ENCODE data around the gene CEP95.

CEP95 gene

DNA sequence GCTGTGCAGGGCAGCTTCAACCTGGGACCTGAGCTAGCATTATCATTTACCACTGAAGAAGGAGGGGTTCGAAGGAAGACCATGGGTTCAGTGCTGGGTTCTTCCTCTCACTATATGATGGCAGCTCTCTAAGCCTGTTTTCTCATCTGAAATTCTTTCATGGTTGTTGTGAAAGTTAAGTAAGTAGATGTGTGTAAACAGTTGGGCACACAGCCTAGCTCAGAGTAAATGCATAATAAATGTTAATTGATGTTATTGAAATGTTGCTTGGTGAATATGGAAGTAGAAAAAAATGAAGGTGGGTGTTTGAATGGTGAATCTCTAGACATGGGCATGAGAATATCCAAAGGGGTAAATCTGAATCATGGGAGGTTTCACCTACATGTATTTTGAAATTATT lies 9.1 kb downstream of the CEP95 start:
- no peak for DNase-seq (ENCODE audit: low read depth in 2 of 3, low spot score in 1 of 3)

DNA sequence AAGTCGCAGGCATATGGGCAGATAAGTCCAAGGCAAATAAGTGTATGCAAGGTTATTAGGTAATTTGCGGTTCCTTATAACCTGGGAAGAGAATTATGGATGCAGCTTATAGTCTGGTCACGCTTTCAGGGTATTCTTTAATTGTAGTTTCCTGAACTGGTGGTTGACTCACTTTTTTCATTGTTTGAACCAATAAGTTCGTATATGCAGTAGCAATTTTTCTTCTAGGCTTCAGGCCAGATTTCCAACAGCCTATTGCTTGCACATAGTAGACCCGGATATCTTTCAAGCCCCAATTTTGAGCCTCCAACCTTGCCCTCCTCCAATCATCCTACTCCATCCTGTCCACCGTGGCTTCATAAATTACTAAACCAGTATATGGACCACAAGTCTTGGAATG lies 12.8 kb downstream of the CEP95 start:
- DNase-seq (ENCODE audit: low read depth in 2 of 3, low spot score in 1 of 3) = no peak

DNA sequence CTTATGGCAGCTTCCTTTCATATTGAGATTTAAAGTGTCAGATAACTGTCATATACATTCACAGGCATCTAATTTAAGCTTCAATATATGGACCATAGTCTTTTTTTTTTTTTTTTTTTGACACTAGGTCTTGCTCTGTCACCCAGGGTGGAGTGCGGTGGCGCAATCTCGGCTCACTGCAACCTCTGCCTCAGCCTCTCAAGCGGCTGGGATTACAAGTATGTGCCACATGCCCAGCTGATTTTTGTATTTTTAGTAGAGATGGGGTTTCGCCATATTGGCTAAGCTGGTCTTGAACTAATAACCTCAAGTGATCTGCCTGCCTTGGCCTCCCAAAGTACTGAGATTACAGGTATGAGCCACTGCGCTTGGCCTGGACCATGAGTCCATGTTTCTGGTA lies 13.6 kb downstream of the CEP95 start:
- DNase-seq (ENCODE audit: low read depth in 2 of 3, low spot score in 1 of 3) = no peak

DNA sequence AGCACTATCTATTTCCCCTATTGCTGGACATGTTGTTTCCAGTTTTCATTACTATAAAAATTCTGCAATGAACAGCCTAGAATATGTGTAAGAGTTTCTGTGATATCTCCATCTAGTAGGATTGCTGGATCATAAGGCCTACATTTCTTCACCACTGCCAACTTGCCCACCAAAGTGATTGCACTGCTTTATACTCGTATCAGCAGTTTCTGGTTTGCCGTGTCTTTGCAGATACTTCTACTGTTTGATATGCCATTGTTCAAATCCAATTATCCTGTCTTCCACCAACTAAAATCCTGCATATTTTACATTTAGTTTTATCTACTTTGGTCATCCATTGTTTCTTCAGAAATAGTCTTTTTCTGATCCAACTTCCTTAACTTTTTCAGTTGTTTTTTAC lies 21.1 kb downstream of the CEP95 start:
- DNase-seq (ENCODE audit: low read depth in 2 of 3, low spot score in 1 of 3) = no peak

DNA sequence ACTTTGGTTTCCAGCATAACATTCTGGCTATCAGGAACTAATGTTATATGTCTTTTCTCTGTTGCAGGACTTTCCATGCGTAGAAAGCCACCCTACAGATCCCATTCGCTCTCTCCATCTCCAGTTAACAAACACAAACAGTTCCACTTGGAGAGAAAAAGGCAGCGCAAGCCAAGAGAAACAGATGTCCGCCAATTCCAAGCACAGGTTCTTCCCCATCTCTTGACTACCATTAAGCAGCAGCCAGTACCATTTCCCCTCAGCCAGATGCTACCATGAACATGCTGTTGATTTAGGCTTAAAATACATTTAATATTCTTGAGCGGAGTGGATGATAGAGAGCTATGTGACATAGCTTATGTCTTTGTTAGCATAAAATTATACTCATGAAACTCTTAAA lies 22.4 kb downstream of the CEP95 start:
- no peak for DNase-seq (ENCODE audit: low read depth in 2 of 3, low spot score in 1 of 3)

DNA sequence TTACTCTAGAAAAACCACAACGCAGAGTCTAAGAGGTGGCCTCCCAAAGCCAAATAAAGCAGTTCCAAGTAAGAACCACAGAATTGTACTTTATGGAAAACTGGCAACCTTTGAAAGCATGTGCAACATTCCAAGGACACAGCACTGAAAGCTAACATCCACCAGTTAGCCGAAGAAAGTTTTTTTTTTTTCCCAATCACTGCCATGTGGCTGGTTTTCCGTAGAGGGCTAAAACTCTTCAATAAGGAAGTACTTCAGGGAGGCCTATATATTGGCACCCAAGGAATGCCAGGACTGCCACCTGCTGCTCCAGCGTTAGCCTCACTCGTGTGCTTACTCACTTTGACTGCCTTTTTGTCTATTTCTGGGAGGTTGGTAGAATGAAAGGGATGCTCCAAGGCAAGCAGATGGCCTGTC lies 25.2 kb downstream of the CEP95 start:
- no peak for DNase-seq (ENCODE audit: low read depth in 2 of 3, low spot score in 1 of 3)

DNA sequence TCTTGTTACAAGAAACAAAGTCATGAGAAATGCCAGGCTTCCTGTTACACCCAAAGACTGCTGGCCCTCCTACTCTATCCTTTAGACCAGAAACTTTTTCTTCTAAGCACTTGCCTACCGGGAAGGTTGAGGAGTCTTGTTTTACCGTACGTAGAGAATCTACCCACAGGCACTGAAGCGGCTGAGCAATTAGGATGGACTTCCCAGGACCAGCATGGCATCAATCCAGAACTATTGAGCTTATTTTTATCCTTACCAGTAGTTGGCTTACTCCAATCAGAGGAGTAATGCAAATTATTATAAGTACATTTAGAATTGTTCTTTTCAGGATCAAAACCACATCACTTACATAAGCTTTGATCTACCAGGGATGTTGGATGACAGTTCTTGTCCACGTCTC lies 25.6 kb downstream of the CEP95 start:
- no peak for DNase-seq (ENCODE audit: low read depth in 2 of 3, low spot score in 1 of 3)

DNA sequence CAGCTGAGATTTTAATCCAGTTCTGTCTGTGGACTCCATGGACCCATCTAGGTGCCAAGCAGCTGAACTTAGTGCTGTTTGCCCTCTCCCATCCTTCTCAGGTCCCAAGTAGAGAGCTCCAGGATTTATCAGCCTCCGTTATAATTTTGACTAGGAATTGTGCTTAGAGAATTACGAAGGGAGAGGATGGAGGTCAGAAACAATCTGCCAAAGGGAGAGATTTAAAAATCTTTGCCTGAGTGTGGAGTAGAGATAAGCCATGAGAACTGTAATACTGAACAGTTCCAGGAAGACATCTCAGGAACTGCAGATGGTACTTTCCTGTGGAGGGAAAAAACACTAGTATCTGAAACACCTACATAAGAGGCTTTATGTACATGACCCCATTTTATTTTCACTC lies 27.0 kb downstream of the CEP95 start:
- DNase-seq (ENCODE audit: low read depth in 2 of 3, low spot score in 1 of 3) = no peak

DNA sequence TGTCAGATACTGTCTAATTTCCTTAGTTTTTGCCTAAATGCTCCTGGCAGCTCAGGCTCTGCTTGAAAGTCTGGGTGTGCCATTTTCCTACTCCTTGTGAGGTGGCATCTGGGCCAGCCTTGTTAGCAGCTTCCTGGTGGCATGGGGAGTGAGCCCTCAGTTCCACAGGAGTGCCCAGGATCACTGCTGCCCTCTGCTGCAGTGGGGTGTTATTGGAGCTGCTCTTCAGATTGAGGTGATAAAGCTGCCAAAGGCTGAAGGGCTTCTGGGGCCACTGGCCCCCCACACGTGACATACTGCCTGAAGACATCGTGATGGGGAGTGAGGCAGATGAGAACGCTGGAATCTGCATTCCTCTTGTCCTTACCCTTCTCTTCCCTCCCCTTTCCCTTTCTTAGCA lies 27.4 kb downstream of the CEP95 start:
- DNase-seq (ENCODE audit: low read depth in 2 of 3, low spot score in 1 of 3) = peak in 1 of 3 donors; percentile 3

DNA sequence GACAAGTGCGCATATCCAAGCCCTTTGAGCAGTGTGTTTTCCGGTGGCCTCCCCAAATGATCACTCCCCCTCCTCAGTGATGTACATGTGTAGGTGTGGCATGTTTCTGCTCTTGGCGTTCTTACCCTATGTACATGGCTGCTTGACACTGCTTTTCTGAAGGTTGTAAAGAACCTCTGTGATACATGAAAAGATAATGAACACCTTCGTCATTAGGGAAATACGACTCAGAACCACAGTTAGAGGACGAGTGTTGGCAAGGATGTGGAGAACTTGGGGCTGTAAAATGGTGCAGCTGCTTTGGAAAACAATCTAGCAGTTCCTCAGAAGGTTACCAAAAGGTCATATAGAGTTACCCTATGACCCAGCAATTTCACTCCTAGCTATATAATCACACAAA lies 28.6 kb downstream of the CEP95 start:
- no peak for DNase-seq (ENCODE audit: low read depth in 2 of 3, low spot score in 1 of 3)

DNA sequence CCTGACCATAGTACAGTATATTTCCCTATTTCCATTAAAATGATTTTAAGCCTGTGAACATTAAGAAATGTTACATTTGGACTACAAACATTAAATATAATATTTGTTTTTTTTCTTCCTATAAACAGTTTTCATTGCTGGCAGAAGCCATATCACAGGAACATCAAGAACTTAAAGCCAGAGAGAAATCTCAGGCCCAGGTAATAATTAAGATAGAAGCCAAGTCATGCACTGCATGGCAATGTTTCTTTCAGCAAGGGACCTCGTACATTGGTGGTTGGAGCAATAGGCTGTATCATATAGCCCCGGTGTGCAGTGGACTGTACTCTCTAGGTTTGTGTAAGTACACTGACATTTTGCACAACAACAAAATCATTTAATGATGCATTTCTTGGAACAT lies 30.1 kb downstream of the CEP95 start:
- no peak for DNase-seq (ENCODE audit: low read depth in 2 of 3, low spot score in 1 of 3)

DNA sequence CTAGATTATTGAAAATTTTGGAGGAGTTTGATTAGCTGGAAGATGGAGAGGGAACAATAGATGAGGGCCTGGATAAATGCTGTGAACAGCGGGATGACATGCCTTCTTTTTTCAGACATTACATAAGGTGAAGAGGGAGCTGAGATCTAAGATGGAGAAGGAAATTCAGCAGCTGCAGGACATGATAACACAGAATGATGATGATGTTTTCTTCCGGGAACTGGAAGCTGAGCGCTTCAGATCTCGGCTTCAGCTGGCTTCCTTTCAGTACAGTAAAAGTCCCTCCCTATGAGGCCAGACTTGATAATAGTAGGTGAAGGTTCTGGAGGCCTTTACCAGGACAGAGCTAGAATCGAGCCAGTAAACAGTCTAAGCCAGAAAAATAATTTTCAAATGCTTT lies 30.7 kb downstream of the CEP95 start:
- no peak for DNase-seq (ENCODE audit: low read depth in 2 of 3, low spot score in 1 of 3)

DNA sequence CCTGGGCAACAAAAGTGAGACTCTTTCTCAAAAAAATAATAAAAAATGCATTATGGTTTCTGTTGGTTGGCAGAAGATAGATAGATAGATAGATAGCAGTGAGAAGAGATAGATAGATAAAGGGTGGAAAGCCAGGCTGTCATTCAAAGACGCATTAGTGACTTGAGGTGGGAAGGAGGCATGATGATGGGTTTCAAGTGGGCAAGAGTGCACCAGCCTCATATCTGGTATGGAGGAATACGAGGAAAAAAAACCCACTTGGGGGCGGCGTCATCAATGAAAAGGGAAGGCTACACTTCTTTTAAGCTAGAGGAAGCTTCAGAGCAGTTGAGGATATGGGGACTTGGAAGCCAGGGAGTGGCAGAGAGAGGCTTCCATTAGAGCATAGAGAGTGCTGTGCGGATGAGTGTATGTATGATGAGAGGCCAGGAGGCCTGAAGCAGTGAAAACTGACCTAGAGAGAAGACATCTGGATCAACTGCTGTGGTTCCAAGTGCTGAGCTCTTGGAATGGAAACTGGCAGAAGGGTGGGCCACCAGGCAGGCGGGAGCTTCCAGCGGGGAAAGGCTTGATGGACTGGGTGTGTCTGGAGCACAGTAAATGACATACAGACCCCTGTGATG lies 31.8 kb downstream of the CEP95 start:
- no peak for DNase-seq (ENCODE audit: low read depth in 2 of 3, low spot score in 1 of 3)

DNA sequence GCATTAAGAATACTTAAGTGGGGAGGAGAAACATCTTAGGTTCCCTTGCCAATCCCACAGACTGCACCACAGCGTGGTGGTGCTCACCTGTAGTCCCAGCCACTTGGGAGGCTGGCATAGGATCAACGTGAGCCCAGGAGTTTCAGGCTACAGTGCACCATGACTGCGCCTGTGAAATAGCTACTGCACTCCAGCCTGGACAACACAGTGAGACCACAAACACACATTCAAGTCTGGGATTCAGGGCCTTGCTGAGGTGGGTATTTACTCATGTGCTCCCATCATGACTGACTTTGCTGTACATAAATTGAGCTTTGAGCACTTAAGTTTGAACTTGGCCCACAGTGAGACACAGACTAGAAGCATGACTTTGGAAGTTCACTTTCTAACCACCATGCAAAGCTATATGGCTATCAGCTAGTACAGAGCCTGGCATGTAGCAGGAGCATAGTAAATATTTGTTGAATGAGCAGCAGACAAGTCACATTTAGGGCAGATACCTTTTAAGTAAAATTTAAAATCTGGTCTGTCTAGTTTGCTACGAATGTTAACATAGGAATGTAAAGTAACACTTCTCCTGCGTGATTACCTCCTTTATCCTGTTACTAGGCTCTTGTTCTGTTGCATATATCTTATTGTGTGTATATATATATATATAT lies 33.5 kb downstream of the CEP95 start:
- DNase-seq (ENCODE audit: low read depth in 2 of 3, low spot score in 1 of 3) = no peak

DNA sequence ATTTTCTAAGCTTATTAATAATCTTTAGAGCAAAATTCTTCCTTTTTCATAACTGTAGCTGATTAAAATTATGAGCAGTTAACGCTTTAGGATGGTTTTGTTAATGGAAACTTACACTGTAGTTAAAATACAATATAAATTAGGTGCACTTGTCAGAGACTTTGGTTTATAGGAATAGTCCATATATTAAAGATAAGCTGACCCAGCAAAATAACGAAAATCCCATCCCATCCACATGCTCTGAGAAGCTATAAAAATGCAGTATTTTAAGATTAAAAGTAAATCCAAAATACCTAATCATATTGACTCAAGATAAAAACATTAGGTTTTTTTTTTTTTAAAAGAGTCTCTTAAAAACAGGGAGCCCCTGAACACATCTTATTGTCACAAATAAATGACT lies 38.0 kb downstream of the CEP95 start:
- no peak for DNase-seq (ENCODE audit: low read depth in 2 of 3, low spot score in 1 of 3)

DNA sequence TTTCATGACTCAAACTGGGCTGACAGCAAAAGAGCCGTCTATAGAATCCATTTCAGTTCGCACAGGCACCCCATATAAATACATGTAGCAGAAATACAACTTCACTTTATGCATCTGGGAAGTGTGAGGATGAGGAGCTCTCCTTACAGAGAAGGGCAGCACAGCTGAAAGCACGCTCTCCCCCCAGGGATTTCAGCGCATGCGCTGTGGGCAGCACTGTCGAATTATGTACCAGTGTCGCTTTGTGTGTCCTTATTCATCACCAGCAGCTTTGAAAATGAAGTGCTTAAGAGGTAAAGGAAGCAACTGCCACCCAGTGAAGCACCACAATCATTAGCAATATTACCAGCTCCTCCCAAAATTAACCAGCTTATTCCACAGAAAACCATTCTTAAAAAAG lies 39.9 kb downstream of the CEP95 start:
- DNase-seq (ENCODE audit: low read depth in 2 of 3, low spot score in 1 of 3) = no peak

DNA sequence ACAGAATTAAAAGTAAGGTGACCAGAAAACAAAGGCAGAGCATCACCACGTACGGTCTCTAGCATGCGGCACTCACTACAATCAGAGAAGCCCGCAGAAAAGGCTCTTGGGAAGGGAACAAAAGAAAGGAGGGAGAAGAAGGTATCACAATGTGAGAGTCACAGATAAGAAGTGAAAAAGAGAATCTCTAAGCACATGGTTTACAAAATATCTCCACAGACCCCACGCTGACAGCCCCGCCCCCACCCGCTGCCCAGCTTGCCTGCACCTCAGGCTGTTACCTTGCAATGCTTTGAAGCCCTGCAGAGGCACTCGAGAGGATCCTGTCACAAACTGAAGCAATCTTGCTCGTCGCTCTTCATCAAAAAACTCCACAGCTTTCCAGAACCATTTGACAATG lies 40.5 kb downstream of the CEP95 start:
- DNase-seq (ENCODE audit: low read depth in 2 of 3, low spot score in 1 of 3) = no peak

DNA sequence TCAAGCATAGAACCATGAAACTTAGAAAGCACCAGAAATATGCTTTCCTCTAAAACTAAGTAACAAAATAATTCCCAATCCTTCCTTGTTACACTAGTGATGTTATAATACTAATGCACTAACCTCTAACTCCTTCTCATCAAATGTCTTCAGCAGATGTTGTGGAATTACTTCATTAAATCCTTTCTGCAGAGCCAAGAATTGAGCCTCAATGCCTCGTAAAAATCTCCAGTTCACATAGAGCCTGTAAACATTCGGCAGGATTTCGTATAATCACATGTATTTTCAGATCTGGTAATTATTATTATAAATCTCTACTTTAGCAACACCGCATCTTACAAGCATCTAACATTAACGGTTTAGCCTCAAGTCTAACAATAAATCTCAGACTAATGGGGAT lies 44.7 kb downstream of the CEP95 start:
- no peak for DNase-seq (ENCODE audit: low read depth in 2 of 3, low spot score in 1 of 3)

DNA sequence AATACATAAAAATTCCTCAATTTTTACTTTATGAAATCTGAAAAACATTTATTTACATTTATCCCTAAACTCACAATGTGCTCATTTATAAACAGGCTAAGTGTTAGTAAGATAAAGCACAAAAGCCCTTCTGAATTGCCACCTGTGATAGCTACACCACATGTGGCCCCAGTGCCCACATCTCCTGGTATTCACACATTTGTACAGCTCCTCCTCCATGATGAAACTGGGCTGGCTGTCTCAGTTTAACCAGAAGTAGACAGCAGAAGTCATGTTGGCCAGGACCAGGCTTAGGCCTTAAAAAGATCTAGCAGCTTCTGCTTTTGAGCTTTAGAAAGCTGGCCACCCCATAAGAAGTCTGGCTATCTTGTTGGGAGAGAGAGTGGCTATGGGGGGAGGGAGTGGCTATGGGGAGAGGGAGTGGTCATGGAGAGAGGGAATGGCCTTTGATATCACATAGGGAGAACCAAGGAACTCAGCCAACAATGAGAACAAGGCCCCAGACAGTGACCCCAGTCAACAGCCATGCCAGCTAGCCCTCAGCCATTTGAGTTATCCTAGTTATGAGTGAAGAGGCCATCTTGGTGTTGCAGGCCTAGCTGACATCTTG lies 47.4 kb downstream of the CEP95 start:
- no peak for DNase-seq (ENCODE audit: low read depth in 2 of 3, low spot score in 1 of 3)

DNA sequence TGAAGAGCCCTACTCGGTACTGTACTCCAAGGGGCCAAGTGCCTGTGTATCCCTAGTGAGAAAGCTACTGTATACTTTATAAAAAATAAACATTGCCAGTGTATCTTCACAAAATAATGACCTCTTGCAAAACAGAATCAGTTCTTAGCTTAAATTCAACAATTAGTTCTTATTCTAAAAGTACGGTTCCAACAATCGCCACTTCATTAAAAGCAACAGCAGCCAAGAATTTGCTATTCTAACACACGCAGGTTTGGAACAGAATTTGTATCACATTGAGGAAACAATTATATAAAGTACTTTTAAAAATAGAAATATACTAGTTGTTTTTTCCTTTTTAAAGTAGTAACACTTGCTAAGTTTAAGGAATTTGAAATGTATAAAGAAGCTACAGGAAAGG lies 48.5 kb downstream of the CEP95 start:
- DNase-seq (ENCODE audit: low read depth in 2 of 3, low spot score in 1 of 3) = no peak

DNA sequence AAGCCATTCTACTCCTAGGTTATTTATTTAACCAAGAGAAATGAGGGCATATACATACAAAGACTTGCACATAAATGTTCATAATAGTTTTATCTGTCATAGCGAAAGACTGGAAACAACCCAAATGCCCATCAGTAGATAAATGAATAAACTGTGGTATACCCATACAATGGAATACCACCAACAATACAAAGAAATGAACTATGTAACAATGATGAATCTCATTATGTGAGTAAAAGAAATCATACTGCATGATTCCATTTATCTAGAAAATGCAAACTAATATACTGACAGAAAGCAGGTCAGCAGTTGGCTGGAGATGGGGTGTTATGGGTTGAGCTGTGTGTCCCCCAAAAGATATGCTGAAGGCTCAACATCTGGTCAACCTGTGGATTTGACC lies 57.3 kb downstream of the CEP95 start:
- no peak for DNase-seq (ENCODE audit: low read depth in 2 of 3, low spot score in 1 of 3)

DNA sequence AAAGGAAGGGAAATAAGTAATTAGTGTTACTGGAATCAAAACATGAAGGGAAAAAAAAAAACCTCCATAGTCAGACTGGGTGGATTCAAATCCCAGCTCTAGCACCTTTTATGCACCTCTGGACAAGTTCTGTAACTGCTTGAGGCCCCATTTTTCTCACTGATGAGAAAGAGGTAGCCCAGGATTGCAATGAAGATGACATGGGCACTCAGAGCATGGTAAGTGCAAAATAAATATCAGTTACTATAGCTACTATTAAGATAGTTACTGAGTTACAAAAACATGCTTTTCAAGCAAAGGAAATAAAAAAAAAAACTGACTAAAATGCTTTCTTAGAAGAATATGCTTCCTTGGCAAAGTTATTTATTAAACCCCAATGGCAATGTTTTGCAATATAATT lies 58.8 kb downstream of the CEP95 start:
- DNase-seq (ENCODE audit: low read depth in 2 of 3, low spot score in 1 of 3) = no peak

DNA sequence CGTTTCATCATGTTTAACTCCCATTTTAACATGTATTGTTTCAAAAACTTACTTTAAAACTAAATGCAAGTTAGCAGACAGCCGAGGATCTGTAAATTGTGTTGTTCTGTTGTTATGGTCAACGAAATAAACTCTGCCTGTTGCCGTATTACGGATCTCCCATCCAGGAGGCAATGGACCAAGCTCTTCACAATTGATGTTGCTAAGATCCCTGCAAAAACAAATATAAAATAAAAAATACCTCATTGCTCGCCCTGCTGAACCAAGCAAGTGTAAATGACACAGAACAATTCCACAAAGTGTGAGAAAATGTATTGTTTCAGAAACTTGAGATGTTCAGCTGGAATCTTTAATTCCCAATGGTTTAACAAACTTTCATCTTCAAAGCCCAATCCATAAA lies 65.0 kb downstream of the CEP95 start:
- DNase-seq (ENCODE audit: low read depth in 2 of 3, low spot score in 1 of 3) = no peak
